WTC11 (cell line): Measurements from ENCODE around the gene XIRP1. TPM values are rescaled to one million over a fixed set of nuclear protein-coding genes. Genes with fewer than 3 reads are reported as not detected.

Source experiments
- ATAC-seq: fragments of 200-7000 bp; cut with Tn5 transposase; 2 replicates; pipeline ENCODE4 v1.10.0; 2021; ENCODE audit warnings: mild to moderate bottlenecking, moderate library complexity
- CTCF ChIA-PET: fragments of 300-600 bp; sonication (Branson Sonifier 250); formaldehyde crosslinking; loops from one replicate; lab custom pipeline; 2021; ENCODE audit warnings: antibody characterized with exemption; lab: Charles Lee
- POLR2A ChIA-PET: fragments of 350-600 bp; sonication (Branson Sonifier 250); formaldehyde crosslinking; loops from one replicate; lab custom pipeline; 2021; ENCODE audit warnings: antibody characterized with exemption; lab: Charles Lee
- DNase-seq: peaks from one replicate; pipeline ENCODE4 v3.0.0; 2021; ENCODE audit warnings: low spot score
- H3K27ac Mint-ChIP-seq: 2 replicates; pipeline ENCODE4 v1.8.0; 2021; ENCODE audit warnings: mixed read lengths
- H3K27me3 Mint-ChIP-seq: 2 replicates; pipeline ENCODE4 v1.8.0; 2021; ENCODE audit warnings: low read depth, mild to moderate bottlenecking, moderate library complexity, mixed read lengths
- H3K36me3 Mint-ChIP-seq: 2 replicates; pipeline ENCODE4 v1.8.0; 2021; ENCODE audit warnings: mixed read lengths
- H3K4me1 Mint-ChIP-seq: 2 replicates; pipeline ENCODE4 v1.8.0; 2022; ENCODE audit warnings: mixed read lengths
- H3K4me3 Mint-ChIP-seq: 2 replicates; pipeline ENCODE4 v1.8.0; 2021; ENCODE audit warnings: mild to moderate bottlenecking, moderate library complexity, mixed read lengths
- H3K9me3 Mint-ChIP-seq: 2 replicates; pipeline ENCODE4 v1.8.0; 2021; ENCODE audit warnings: mixed read lengths
- CBFB ChIP-seq: sonication (generic); formaldehyde crosslinking; IDR thresholded peaks from 2 replicates; pipeline ENCODE4 v1.8.1; 2022; ENCODE audit warnings: mild to moderate bottlenecking, low read depth, missing genetic modification reagents
- EMX1 ChIP-seq: fragments of 250-450 bp; sonication (Bioruptor Pico); IDR thresholded peaks from 2 replicates; pipeline ENCODE4 v1.8.0; 2021; ENCODE audit warnings: mild to moderate bottlenecking
- ETV6 ChIP-seq: sonication (generic); formaldehyde crosslinking; IDR thresholded peaks from 2 replicates; pipeline ENCODE4 v1.8.1; 2022; ENCODE audit warnings: mild to moderate bottlenecking, missing genetic modification reagents
- JUN ChIP-seq: sonication (generic); formaldehyde crosslinking; IDR thresholded peaks from 2 replicates; pipeline ENCODE4 v1.8.0; 2023; ENCODE audit warnings: mild to moderate bottlenecking, missing genetic modification reagents
- TP53 ChIP-seq: sonication (generic); formaldehyde crosslinking; IDR thresholded peaks from 2 replicates; pipeline ENCODE4 v1.8.1; 2023; ENCODE audit warnings: mild to moderate bottlenecking, missing genetic modification reagents
- ZNF219 ChIP-seq: sonication (generic); formaldehyde crosslinking; IDR thresholded peaks from 2 replicates; pipeline ENCODE4 v1.8.0; 2023; ENCODE audit warnings: missing genetic modification reagents, mild to moderate bottlenecking, borderline replicate concordance
- ZNF317 ChIP-seq: sonication (generic); formaldehyde crosslinking; IDR thresholded peaks from 2 replicates; pipeline ENCODE4 v1.8.1; 2023; ENCODE audit warnings: low read depth, mild to moderate bottlenecking, moderate library complexity, missing genetic modification reagents, borderline replicate concordance
- ZNF671 ChIP-seq: fragments of 250-450 bp; sonication (Bioruptor Pico); IDR thresholded peaks from 2 replicates; pipeline ENCODE4 v1.8.0; 2021; ENCODE audit warnings: mild to moderate bottlenecking
- total RNA-seq: library from RNA; stranded (reverse); gene quantifications from 3 replicates; pipeline ENCODE4 v1.2.3, GENCODE V29; 2021
- TF ChIP-seq, protein P1 (sequence below): sonication (generic); formaldehyde crosslinking; IDR thresholded peaks from 2 replicates; pipeline ENCODE4 v1.8.0; 2022; ENCODE audit warnings: mild to moderate bottlenecking, missing genetic modification reagents
- TF ChIP-seq, protein P2 (sequence below): sonication (generic); formaldehyde crosslinking; IDR thresholded peaks from 2 replicates; pipeline ENCODE4 v1.8.1; 2022; ENCODE audit warnings: missing genetic modification reagents, borderline replicate concordance
- TF ChIP-seq, protein P3 (sequence below): sonication (generic); formaldehyde crosslinking; IDR thresholded peaks from 2 replicates; pipeline ENCODE4 v1.8.0; 2022; ENCODE audit warnings: mild to moderate bottlenecking, missing genetic modification reagents
- TF ChIP-seq, protein P4 (sequence below): sonication (generic); formaldehyde crosslinking; IDR thresholded peaks from 2 replicates; pipeline ENCODE4 v1.8.0; 2022; ENCODE audit warnings: missing genetic modification reagents
- TF ChIP-seq, protein P5 (sequence below): sonication (generic); formaldehyde crosslinking; IDR thresholded peaks from 2 replicates; pipeline ENCODE4 v1.8.1; 2023; ENCODE audit warnings: mild to moderate bottlenecking, missing genetic modification reagents, borderline replicate concordance
- TF ChIP-seq, protein P6 (sequence below): sonication (generic); formaldehyde crosslinking; IDR thresholded peaks from 2 replicates; pipeline ENCODE4 v1.8.0; 2023; ENCODE audit warnings: missing genetic modification reagents, mild to moderate bottlenecking, borderline replicate concordance

XIRP1 gene
- total RNA-seq, 1 experiment from 2014 or later = not detected

DNA sequence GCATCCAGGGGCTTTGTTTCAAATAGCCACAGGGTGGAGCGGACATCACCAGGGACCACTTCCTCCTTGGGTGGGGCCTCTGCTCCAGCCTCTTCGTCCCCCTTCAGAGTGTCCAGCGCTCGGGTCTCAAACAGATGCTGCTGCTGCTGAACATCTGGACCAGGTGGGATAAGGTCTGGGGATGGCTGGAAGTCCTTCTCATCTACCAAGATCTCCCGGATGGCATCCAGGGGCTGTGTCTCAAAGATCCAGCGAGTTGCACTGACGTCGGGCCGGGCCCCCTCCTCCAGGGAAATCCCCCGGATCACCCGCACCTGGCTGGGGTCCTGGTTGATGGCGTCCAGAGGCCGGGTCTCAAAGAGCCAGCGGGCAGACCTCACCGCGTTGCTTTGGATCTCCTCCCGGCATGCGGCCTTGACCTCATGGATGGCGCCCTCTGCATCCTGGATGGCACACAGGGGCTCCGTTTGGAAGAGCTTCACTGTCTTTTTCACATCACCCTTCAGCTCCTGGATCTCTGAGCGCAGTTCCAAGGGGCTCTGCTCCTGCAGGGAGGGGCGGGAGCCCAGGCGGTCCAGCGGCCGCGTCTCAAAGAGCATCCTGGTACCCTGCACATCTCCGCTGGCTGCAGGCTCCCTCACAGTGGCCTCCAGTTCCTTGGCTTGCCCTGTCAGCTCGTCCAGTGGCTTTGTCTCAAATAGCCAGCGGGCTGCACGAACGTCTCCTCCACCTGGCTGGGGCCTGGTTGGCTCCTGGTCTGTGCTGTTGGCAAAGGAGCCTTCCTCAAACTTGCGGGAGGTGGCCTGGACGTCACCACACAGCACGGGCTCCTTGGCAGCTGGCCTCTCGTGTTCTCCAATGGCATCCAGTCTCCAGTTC is 3.9 kb downstream of the XIRP1 start:
- Mint-ChIP-seq H3K4me1 (0 out of 2 replicates have a peak, but pooled peaks cover 4% of the 10 kb centered on the region), H3K9me3 (no peaks in the 10 kb centered on the region), H3K36me3 (no peaks in the 10 kb centered on the region), H3K4me3 (no peak overlapping the region), H3K27ac (no peak overlapping the region), H3K27me3 (no peaks in the 10 kb centered on the region; the same call in 1 of the 2 replicates)
- CTCF ChIA-PET = interaction anchor here (0.6 to 12.3 kb wide), 6 partner anchors 16 to 102 kb away, joined by 3 to 291 read pairs (median 35); no protein-coding TSS in a partner anchor
- DNase-seq (no peak), ATAC-seq (no peak)
- TF ChIP-seq, protein P1, sequence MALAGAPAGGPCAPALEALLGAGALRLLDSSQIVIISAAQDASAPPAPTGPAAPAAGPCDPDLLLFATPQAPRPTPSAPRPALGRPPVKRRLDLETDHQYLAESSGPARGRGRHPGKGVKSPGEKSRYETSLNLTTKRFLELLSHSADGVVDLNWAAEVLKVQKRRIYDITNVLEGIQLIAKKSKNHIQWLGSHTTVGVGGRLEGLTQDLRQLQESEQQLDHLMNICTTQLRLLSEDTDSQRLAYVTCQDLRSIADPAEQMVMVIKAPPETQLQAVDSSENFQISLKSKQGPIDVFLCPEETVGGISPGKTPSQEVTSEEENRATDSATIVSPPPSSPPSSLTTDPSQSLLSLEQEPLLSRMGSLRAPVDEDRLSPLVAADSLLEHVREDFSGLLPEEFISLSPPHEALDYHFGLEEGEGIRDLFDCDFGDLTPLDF (CRISPR knock-in tag) = no peak
- TF ChIP-seq, protein P2, sequence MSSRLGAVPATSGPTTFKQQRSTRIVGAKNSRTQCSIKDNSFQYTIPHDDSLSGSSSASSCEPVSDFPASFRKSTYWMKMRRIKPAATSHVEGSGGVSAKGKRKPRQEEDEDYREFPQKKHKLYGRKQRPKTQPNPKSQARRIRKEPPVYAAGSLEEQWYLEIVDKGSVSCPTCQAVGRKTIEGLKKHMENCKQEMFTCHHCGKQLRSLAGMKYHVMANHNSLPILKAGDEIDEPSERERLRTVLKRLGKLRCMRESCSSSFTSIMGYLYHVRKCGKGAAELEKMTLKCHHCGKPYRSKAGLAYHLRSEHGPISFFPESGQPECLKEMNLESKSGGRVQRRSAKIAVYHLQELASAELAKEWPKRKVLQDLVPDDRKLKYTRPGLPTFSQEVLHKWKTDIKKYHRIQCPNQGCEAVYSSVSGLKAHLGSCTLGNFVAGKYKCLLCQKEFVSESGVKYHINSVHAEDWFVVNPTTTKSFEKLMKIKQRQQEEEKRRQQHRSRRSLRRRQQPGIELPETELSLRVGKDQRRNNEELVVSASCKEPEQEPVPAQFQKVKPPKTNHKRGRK (CRISPR knock-in tag) = no peak
- TF ChIP-seq TP53 (CRISPR knock-in tag) (no peak), ZNF671 (CRISPR knock-in tag) (no peak), ZNF219 (no peak), EMX1 (CRISPR knock-in tag) (no peak), ETV6 (CRISPR knock-in tag) (no peak), ZNF317 (CRISPR knock-in tag) (no peak), JUN (no peak)
- TF ChIP-seq, protein P3, sequence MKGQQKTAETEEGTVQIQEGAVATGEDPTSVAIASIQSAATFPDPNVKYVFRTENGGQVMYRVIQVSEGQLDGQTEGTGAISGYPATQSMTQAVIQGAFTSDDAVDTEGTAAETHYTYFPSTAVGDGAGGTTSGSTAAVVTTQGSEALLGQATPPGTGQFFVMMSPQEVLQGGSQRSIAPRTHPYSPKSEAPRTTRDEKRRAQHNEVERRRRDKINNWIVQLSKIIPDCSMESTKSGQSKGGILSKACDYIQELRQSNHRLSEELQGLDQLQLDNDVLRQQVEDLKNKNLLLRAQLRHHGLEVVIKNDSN (CRISPR knock-in tag) = no peak
- TF ChIP-seq, protein P4, sequence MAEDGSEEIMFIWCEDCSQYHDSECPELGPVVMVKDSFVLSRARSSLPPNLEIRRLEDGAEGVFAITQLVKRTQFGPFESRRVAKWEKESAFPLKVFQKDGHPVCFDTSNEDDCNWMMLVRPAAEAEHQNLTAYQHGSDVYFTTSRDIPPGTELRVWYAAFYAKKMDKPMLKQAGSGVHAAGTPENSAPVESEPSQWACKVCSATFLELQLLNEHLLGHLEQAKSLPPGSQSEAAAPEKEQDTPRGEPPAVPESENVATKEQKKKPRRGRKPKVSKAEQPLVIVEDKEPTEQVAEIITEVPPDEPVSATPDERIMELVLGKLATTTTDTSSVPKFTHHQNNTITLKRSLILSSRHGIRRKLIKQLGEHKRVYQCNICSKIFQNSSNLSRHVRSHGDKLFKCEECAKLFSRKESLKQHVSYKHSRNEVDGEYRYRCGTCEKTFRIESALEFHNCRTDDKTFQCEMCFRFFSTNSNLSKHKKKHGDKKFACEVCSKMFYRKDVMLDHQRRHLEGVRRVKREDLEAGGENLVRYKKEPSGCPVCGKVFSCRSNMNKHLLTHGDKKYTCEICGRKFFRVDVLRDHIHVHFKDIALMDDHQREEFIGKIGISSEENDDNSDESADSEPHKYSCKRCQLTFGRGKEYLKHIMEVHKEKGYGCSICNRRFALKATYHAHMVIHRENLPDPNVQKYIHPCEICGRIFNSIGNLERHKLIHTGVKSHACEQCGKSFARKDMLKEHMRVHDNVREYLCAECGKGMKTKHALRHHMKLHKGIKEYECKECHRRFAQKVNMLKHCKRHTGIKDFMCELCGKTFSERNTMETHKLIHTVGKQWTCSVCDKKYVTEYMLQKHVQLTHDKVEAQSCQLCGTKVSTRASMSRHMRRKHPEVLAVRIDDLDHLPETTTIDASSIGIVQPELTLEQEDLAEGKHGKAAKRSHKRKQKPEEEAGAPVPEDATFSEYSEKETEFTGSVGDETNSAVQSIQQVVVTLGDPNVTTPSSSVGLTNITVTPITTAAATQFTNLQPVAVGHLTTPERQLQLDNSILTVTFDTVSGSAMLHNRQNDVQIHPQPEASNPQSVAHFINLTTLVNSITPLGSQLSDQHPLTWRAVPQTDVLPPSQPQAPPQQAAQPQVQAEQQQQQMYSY (CRISPR knock-in tag) = no peak
- POLR2A ChIA-PET = no interaction called here

DNA sequence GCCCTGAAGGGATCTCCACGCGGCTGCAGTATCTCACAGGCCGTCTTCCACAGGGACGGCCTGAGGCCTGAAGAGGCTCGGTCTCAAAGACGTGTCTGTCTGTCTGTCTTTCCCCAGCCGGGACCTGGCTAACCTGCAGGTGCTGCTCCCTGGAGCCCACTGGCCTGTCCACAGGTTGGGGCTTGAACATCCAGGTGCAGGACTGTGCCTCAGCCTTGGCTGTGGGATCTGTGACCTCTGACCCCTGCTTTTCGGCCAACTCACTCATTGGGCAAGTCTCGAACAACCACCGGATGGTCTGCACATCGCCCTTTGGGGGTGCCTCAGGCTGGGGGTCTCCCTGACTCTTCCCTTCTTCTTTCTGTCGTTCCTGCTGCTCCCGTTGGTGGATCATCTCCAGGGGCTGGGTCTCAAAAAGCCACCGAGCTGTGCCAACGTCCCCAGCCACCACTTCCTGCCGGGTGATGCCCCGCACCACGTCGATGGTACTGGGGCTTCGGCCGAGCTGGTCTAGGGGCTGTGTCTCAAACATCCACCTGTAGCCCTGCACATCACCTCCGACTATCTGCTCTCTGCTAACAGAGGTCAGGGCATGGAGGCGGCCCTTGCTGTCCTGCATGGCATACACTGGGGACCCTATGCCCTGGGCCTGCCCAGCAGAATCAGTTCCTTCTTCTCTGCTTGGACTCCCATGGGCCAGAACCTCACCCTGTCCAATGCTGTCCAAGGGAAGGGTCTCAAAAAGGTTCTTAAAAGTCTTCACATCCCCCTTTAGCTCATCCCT is 4.8 kb downstream of the XIRP1 start:
- Mint-ChIP-seq H3K4me1 (peaks cover 6% of the 10 kb centered on the region; the same call in 1 of the 2 replicates), H3K27me3 (no peaks in the 10 kb centered on the region; the same call in 1 of the 2 replicates), H3K9me3 (no peaks in the 10 kb centered on the region), H3K4me3 (no peak overlapping the region), H3K36me3 (no peaks in the 10 kb centered on the region), H3K27ac (no peak overlapping the region; the same call in 1 of the 2 replicates)
- ATAC-seq (no peak), DNase-seq (no peak)
- POLR2A ChIA-PET = interaction anchor here (1.1 to 1.2 kb wide), 2 partner anchors 10 to 61 kb away, joined by 3 to 4 read pairs; no protein-coding TSS in a partner anchor
- CTCF ChIA-PET = interaction anchor here (1.6 to 7.4 kb wide), 4 partner anchors 10 to 104 kb away, joined by 6 to 72 read pairs (median 30); no protein-coding TSS in a partner anchor
- TF ChIP-seq, protein P5, sequence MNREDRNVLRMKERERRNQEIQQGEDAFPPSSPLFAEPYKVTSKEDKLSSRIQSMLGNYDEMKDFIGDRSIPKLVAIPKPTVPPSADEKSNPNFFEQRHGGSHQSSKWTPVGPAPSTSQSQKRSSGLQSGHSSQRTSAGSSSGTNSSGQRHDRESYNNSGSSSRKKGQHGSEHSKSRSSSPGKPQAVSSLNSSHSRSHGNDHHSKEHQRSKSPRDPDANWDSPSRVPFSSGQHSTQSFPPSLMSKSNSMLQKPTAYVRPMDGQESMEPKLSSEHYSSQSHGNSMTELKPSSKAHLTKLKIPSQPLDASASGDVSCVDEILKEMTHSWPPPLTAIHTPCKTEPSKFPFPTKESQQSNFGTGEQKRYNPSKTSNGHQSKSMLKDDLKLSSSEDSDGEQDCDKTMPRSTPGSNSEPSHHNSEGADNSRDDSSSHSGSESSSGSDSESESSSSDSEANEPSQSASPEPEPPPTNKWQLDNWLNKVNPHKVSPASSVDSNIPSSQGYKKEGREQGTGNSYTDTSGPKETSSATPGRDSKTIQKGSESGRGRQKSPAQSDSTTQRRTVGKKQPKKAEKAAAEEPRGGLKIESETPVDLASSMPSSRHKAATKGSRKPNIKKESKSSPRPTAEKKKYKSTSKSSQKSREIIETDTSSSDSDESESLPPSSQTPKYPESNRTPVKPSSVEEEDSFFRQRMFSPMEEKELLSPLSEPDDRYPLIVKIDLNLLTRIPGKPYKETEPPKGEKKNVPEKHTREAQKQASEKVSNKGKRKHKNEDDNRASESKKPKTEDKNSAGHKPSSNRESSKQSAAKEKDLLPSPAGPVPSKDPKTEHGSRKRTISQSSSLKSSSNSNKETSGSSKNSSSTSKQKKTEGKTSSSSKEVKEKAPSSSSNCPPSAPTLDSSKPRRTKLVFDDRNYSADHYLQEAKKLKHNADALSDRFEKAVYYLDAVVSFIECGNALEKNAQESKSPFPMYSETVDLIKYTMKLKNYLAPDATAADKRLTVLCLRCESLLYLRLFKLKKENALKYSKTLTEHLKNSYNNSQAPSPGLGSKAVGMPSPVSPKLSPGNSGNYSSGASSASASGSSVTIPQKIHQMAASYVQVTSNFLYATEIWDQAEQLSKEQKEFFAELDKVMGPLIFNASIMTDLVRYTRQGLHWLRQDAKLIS (CRISPR knock-in tag) = no peak
- no peak for TF ChIP-seq CBFB (CRISPR knock-in tag)
- TF ChIP-seq, protein P6, sequence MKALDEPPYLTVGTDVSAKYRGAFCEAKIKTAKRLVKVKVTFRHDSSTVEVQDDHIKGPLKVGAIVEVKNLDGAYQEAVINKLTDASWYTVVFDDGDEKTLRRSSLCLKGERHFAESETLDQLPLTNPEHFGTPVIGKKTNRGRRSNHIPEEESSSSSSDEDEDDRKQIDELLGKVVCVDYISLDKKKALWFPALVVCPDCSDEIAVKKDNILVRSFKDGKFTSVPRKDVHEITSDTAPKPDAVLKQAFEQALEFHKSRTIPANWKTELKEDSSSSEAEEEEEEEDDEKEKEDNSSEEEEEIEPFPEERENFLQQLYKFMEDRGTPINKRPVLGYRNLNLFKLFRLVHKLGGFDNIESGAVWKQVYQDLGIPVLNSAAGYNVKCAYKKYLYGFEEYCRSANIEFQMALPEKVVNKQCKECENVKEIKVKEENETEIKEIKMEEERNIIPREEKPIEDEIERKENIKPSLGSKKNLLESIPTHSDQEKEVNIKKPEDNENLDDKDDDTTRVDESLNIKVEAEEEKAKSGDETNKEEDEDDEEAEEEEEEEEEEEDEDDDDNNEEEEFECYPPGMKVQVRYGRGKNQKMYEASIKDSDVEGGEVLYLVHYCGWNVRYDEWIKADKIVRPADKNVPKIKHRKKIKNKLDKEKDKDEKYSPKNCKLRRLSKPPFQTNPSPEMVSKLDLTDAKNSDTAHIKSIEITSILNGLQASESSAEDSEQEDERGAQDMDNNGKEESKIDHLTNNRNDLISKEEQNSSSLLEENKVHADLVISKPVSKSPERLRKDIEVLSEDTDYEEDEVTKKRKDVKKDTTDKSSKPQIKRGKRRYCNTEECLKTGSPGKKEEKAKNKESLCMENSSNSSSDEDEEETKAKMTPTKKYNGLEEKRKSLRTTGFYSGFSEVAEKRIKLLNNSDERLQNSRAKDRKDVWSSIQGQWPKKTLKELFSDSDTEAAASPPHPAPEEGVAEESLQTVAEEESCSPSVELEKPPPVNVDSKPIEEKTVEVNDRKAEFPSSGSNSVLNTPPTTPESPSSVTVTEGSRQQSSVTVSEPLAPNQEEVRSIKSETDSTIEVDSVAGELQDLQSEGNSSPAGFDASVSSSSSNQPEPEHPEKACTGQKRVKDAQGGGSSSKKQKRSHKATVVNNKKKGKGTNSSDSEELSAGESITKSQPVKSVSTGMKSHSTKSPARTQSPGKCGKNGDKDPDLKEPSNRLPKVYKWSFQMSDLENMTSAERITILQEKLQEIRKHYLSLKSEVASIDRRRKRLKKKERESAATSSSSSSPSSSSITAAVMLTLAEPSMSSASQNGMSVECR (CRISPR knock-in tag) = no peak
